GM12801 (cell line): ENCODE measurements around the gene LRRN4CL.

Experiments
- TF ChIP-seq, protein P1 (sequence below): IDR thresholded peaks from one replicate; pipeline ENCODE4 v1.5.1; 2011; ENCODE audit warnings: control low read depth; ENCODE audit not compliant: insufficient read length; ENCODE audit errors: extremely low read depth

Gene LRRN4CL

DNA sequence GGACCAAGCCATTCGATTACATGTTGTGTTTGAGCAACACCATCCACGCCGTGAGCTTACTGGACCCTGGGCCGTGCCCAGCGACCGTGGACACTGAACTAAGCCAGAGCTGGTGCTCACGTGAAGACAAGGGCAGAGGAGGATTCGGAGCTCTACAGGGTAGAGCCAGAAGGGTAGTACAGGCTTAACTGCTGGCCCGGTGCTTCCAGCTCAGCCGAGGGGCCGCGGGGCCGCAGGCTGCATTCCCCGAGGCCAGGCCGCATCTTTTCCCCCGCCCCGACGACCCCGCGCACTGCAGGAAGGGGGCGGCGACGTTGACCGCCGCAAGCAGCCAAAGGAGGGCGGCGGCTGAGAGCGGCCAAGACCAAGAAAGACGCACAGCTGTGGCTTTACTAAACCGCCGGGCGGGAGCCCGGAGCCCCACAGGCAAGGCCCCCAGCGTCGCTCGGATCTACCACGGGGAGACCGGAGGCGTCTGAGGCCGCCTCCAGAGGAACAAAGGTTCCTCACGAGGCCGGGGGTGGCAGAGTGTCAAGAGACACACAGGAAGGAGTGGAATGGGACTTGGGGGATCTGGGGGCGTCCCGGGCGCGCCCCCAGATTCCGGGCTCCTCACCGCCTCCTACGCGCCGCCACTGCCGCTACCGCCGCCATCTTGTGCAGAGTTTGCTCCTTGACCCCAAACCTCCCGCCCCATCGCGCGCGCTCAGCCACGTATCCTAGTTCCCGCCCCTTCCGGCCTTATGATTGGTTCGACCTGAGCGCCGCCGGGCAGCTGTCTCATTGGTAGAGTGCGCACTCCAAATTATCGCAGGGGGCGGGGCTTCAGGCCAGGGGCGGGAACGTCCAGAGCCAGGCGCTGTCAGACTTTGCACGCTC is 43.1 kb downstream of the LRRN4CL start, which contains the start of gene GANAB:
GANAB (minus strand) TSS at position 668 of the 879 bp plus-strand sequence; CDS start at position 654, 14 bp downstream.
- TF ChIP-seq, protein P1, sequence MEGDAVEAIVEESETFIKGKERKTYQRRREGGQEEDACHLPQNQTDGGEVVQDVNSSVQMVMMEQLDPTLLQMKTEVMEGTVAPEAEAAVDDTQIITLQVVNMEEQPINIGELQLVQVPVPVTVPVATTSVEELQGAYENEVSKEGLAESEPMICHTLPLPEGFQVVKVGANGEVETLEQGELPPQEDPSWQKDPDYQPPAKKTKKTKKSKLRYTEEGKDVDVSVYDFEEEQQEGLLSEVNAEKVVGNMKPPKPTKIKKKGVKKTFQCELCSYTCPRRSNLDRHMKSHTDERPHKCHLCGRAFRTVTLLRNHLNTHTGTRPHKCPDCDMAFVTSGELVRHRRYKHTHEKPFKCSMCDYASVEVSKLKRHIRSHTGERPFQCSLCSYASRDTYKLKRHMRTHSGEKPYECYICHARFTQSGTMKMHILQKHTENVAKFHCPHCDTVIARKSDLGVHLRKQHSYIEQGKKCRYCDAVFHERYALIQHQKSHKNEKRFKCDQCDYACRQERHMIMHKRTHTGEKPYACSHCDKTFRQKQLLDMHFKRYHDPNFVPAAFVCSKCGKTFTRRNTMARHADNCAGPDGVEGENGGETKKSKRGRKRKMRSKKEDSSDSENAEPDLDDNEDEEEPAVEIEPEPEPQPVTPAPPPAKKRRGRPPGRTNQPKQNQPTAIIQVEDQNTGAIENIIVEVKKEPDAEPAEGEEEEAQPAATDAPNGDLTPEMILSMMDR: no peak

DNA sequence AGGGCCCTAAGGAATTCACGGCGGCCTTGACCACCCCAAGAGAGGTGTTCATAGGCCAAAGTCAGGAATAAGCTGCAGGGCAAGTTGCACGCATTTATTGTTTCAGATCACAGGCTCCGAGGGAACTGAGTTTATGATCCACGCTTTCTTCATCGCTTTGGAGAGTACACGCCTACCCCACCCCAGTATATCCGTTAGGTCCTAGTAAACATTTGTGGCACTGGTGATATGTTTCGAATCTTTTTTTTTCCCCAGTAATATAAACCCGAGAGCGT is 43.7 kb downstream of the LRRN4CL start:
- TF ChIP-seq, protein P1: no peak

DNA sequence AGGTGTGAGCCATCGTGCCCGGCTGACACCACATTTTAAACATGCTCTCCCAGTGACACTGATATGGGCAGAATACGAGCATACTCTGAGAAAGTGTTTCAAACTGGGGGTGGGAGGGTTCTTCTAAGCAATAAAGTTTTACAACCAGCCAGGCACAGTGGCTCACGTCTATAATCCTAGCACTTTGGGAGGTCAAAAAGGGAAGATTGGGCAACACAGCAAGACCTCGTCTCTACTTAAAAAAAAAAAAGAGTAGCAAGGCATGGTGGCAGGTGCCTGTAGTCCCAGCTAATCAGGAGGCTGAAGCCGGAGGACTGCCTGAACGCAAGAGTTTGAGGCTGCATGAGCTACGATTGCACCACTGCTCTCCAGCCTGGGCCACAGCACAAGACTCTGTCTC is 45.1 kb downstream of the LRRN4CL start:
- TF ChIP-seq, protein P1: no peak
